Endothelial cell of umbilical vein (primary cell): ENCODE results near the gene ICA1L. TPM values are rescaled to one million over a fixed set of nuclear protein-coding genes. Genes with fewer than 3 reads are reported as not detected.
A peak's percentile ranks its signal among the peaks of the same experiment; 100 is the strongest.

Source experiments
- BruUV-seq: library from RNA; stranded (reverse); fragments of 400-500 nt; replicated peaks from 2 replicates; lab custom pipeline; 2021; lab: Mats Ljungman, UMichigan
- CTCF ChIA-PET: fragments of 300-600, 350-600 bp; sonication (Branson Sonifier 250); formaldehyde crosslinking; loops from one replicate; lab custom pipeline; 2021; ENCODE audit warnings: antibody characterized with exemption, inconsistent platforms; lab: Charles Lee
- POLR2A ChIA-PET: fragments of 300-600, 350-600 bp; sonication (Branson Sonifier 250); formaldehyde crosslinking; loops from one replicate; lab custom pipeline; 2021; ENCODE audit warnings: antibody characterized with exemption, inconsistent platforms; lab: Charles Lee
- DNase-seq: peaks from one replicate; pipeline ENCODE4 v3.0.0-alpha.2; 2011; ENCODE audit warnings: low read depth, low spot score
- FAIRE-seq: peaks from 2 replicates; lab custom pipeline; 2011; peaks lifted over from hg19 to GRCh38; lab: Jason Lieb, UNC
- H2AFZ ChIP-seq: 2 replicates; pipeline ENCODE4 v1.6.0; 2012; ENCODE audit warnings: low read depth, low read length, control low read depth, inconsistent platforms
- H3K27ac ChIP-seq: 2 replicates; pipeline ENCODE4 v1.5.1; 2011; ENCODE audit warnings: low read depth, mild to moderate bottlenecking, control low read depth, low read length, moderate library complexity; ENCODE audit not compliant: insufficient read depth
- H3K27me3 ChIP-seq, 2 experiments: 2 replicates each; pipeline versions ENCODE4 v1.6.0 to v1.6.1; 2011; ENCODE audit warnings: low read length in 2 of 2, mixed read lengths in 1 of 2; ENCODE audit not compliant: control insufficient read depth in 2 of 2, insufficient read depth in 2 of 2
- H3K36me3 ChIP-seq, 2 experiments: 2 replicates in 1 of 2; 3 replicates in 1 of 2; pipeline ENCODE4 v1.5.1; 2011; ENCODE audit warnings: low read length in 2 of 2, mild to moderate bottlenecking in 1 of 2, moderate library complexity in 1 of 2; ENCODE audit not compliant: control insufficient read depth in 2 of 2, insufficient read depth in 2 of 2; ENCODE audit errors: extremely low read depth in 1 of 2
- H3K4me1 ChIP-seq: 3 replicates; pipeline ENCODE4 v1.5.1; 2011; ENCODE audit warnings: mild to moderate bottlenecking, low read length; ENCODE audit not compliant: control insufficient read depth, insufficient read depth; ENCODE audit errors: extremely low read depth
- H3K4me2 ChIP-seq: 2 replicates; pipeline ENCODE4 v1.6.1; 2011; ENCODE audit warnings: low read length, control low read depth, mixed read lengths; ENCODE audit not compliant: insufficient read depth
- H3K4me3 ChIP-seq, 3 experiments: fragments of 200-600 bp in 1 of 3; sonication (generic), shearing (Covaris generic) in 1 of 3; replicated peaks in 1 of 3; 2 replicates each; pipeline ENCODE4 v1.5.1; 2011 to 2016; ENCODE audit warnings: control low read depth in 3 of 3, low read length in 3 of 3, mild to moderate bottlenecking in 2 of 3, inconsistent platforms in 1 of 3, low read depth in 1 of 3, moderate library complexity in 1 of 3; ENCODE audit not compliant: insufficient read depth in 1 of 3
- H3K79me2 ChIP-seq: 2 replicates; pipeline ENCODE4 v1.6.0; 2012; ENCODE audit warnings: low read length, inconsistent platforms; ENCODE audit not compliant: control insufficient read depth, insufficient read depth
- H3K9ac ChIP-seq: replicated peaks from 2 replicates; pipeline ENCODE3; 2011; ENCODE audit warnings: low read length, control low read depth; ENCODE audit not compliant: insufficient read depth; ENCODE audit errors: extremely low read depth
- H3K9me1 ChIP-seq: replicated peaks from 3 replicates; pipeline ENCODE4 v1.6.0; 2011; ENCODE audit warnings: mild to moderate bottlenecking, low read length; ENCODE audit not compliant: control insufficient read depth, insufficient read depth; ENCODE audit errors: extremely low read depth
- H3K9me3 ChIP-seq: replicated peaks from 2 replicates; pipeline ENCODE4 v1.5.1; 2012; ENCODE audit warnings: low read length, inconsistent platforms; ENCODE audit not compliant: control insufficient read depth, insufficient read depth
- H4K20me1 ChIP-seq: replicated peaks from 2 replicates; pipeline ENCODE3; 2011; ENCODE audit warnings: mild to moderate bottlenecking, low read length; ENCODE audit not compliant: control insufficient read depth, insufficient read depth; ENCODE audit errors: extremely low read depth
- CTCF ChIP-seq, 2 donors: IDR thresholded peaks; 1 replicate in 1 of 2; 2 replicates in 1 of 2; pipeline ENCODE4 v1.5.1; 2011; ENCODE audit warnings: low read length in 2 of 2, mild to moderate bottlenecking in 2 of 2, moderate library complexity in 2 of 2, control low read depth in 1 of 2, inconsistent platforms in 1 of 2, low read depth in 1 of 2; ENCODE audit not compliant: insufficient read depth in 1 of 2; ENCODE audit errors: extremely low read depth in 1 of 2
- EZH2 ChIP-seq: IDR thresholded peaks from 2 replicates; pipeline ENCODE4 v1.6.1; 2012; ENCODE audit warnings: borderline replicate concordance, low read depth, mild to moderate bottlenecking, moderate library complexity, low read length, inconsistent platforms; ENCODE audit not compliant: severe bottlenecking
- FOS ChIP-seq: IDR thresholded peaks from 2 replicates; pipeline ENCODE4 v1.6.1; 2011; ENCODE audit warnings: mild to moderate bottlenecking, low read length, moderate library complexity, borderline replicate concordance; ENCODE audit not compliant: insufficient read depth
- GATA2 ChIP-seq: IDR thresholded peaks from 2 replicates; pipeline ENCODE4 v1.7.0; 2011; ENCODE audit warnings: low read depth, mild to moderate bottlenecking, moderate library complexity, mixed read lengths, low read length; ENCODE audit not compliant: insufficient read length, insufficient read depth
- JUN ChIP-seq: IDR thresholded peaks from 2 replicates; pipeline ENCODE4 v1.6.1; 2011; ENCODE audit warnings: borderline replicate concordance, low read depth; ENCODE audit not compliant: insufficient read length, insufficient read depth
- MYC ChIP-seq: IDR thresholded peaks from one replicate; pipeline ENCODE4 v1.6.1; 2011; ENCODE audit warnings: mild to moderate bottlenecking, low read depth, low read length
- POLR2A ChIP-seq: IDR thresholded peaks from 2 replicates; pipeline ENCODE4 v1.6.1; 2012; ENCODE audit warnings: low read depth, mild to moderate bottlenecking, control low read depth, low read length
- POLR2AphosphoS5 ChIP-seq: IDR thresholded peaks from 2 replicates; pipeline ENCODE4 v1.6.1; 2012; ENCODE audit warnings: low read depth, mild to moderate bottlenecking, control low read depth, low read length, moderate library complexity; ENCODE audit not compliant: insufficient read depth
- dilution Hi-C: fragments of 300-500 bp; cut with MboI; formaldehyde crosslinking; loops from one replicate; pipeline ENCODE4 v1.15.0; 2019; ENCODE audit warnings: low sequenced_read_pairs; ENCODE audit not compliant: extremely low pct_ligation_motif_present
- intact Hi-C: fragments of 100-400 bp; cut with micrococcal nuclease; formaldehyde crosslinking; loops from one replicate; pipeline ENCODE4 v1.10.0; 2022
- polyA plus RNA-seq, 4 experiments: library from polyadenylated mRNA; depleted of rRNA in 3 of 4; stranded (reverse) in 3 of 4; unstranded in 1 of 4; fragments of >200 nt; gene quantifications; 2 replicates each; pipeline versions ENCODE4 v1.2.1 to v1.2.3, GENCODE V29; 2011 to 2012; ENCODE audit warnings: missing spikeins in 1 of 4
- total RNA-seq: library from RNA; stranded (reverse); gene quantifications from 2 replicates; pipeline ENCODE4 v1.2.3, GENCODE V29; 2021
- TF ChIP-seq, protein P1 (sequence below): IDR thresholded peaks from 2 replicates; pipeline ENCODE4 v1.6.1; 2011; ENCODE audit not compliant: insufficient read depth, insufficient read length

The ICA1L gene
- total and polyA plus RNA-seq, 2 donors (not counting 3 experiments of a cell fraction or from before 2014, with no cell fraction given), result 1.6 to 3.7 TPM

GRCh38 chr2:202815548-202816360 lies 55.8 kb downstream of the ICA1L start:
- no peak for DNase-seq
- FAIRE-seq, result peak; percentile 40
- H4K20me1 ChIP-seq, result no peaks in the 10 kb centered on the region
- CTCF ChIA-PET, result no interaction called here
- H3K9ac ChIP-seq, result no peak overlapping the region
- H3K27me3 ChIP-seq, result no peaks in the 10 kb centered on the region
- no peak overlapping the region for H2AFZ ChIP-seq
- intact Hi-C loops (no loop called here), dilution Hi-C loops (no loop called here)
- H3K79me2 ChIP-seq, result no peaks in the 10 kb centered on the region
- no peak overlapping the region for H3K27ac ChIP-seq
- no peaks in the 10 kb centered on the region for H3K36me3 ChIP-seq
- POLR2A ChIA-PET, result no interaction called here
- H3K9me3 ChIP-seq, result no peaks in the 10 kb centered on the region
- no TSS peak for BruUV-seq
- no peak overlapping the region for H3K4me3 ChIP-seq
- H3K4me2 ChIP-seq, result no peak overlapping the region
- H3K4me1 ChIP-seq, result no peaks in the 10 kb centered on the region
- H3K9me1 ChIP-seq, result no peaks in the 10 kb centered on the region
- no peak for TF ChIP-seq EZH2
- TF ChIP-seq, protein P1, sequence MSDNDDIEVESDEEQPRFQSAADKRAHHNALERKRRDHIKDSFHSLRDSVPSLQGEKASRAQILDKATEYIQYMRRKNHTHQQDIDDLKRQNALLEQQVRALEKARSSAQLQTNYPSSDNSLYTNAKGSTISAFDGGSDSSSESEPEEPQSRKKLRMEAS, result no peak

DNA sequence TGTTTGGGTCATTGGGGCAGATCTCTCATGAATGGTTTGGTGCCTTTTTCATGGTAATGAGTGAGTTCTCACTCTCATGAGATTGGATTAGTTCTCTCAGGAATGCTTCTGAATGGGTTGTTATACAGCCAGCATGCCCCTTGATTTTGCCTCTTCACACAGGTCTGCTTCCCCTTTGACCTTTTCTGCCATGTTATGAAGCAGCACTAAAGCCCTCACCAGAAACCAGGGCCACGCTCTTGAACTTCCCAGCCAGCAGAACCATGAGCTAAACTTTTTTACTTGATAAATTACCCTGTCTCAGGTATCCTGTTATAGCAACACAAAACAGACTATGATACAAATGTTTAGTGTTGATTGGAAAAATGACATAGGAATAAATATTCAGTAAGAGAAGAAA lies 57.3 kb downstream of the ICA1L start:
- Histone ChIP-seq H2AFZ (no peak overlapping the region), H3K4me3 (no peak overlapping the region), H4K20me1 (no peaks in the 10 kb centered on the region), H3K79me2 (no peaks in the 10 kb centered on the region), H3K9me3 (no peaks in the 10 kb centered on the region), H3K9ac (no peak overlapping the region), H3K4me2 (no peak overlapping the region), H3K27ac (no peak overlapping the region), H3K9me1 (no peaks in the 10 kb centered on the region), H3K4me1 (no peaks in the 10 kb centered on the region), H3K27me3 (no peaks in the 10 kb centered on the region), H3K36me3 (no peaks in the 10 kb centered on the region)
- no peak for DNase-seq
- dilution Hi-C loops (no loop called here), intact Hi-C loops (no loop called here)
- ChIA-PET POLR2A (no interaction called here), CTCF (interaction anchor here (1.6 kb wide), 1 partner anchor 20 kb away, joined by 5 read pairs; no protein-coding TSS in a partner anchor)
- no TSS peak for BruUV-seq
- FAIRE-seq, result no peak
- TF ChIP-seq MYC (no peak), GATA2 (no peak), EZH2 (no peak), JUN (no peak), FOS (no peak), POLR2AphosphoS5 (no peak), POLR2A (no peak), CTCF (IDR thresholded peaks at IDR 0.05; ENCODE audit: extremely low read depth in 1 of 2, insufficient read depth in 1 of 2, low read depth in 1 of 2, low read length in 2 of 2) (no peak)
- TF ChIP-seq, protein P1, result no peak
